ENCODE measurements around the gene HSD17B11.

GRCh38 chr4:87356832-87357526 is 34.0 kb downstream of the HSD17B11 start:
- no peak for TF ChIP-seq POLR2A (IDR thresholded peaks at IDR 0.05; ENCODE audit: low read depth, low read length)
- no peak for TF ChIP-seq POLR2AphosphoS5 (IDR thresholded peaks at IDR 0.05; ENCODE audit: low read depth, low read length)
- TF ChIP-seq TAF1 (IDR thresholded peaks at IDR 0.05; ENCODE audit: borderline replicate concordance, low read depth, low read length) = no peak
